ENCODE measurements around the gene PGM5.

The PGM5 gene

GRCh38 chr9:68577774-68578591 lies 221.6 kb downstream of the PGM5 start:
- no peak for DNase-seq (ENCODE audit: low read depth, low spot score)

All from activated CD4-positive, CD25-positive, alpha-beta regulatory T cell treated with anti-CD3 and anti-CD28 coated beads, Interleukin-2, amount 50 U/mL, for 16 hours (primary cell).